ENCODE data around the gene ZFHX3. TPM values are rescaled to one million over a fixed set of nuclear protein-coding genes. Genes with fewer than 3 reads are reported as not detected.

ZFHX3 gene
- total RNA-seq, 1 experiment from 2014 or later = 1.5 TPM

DNA sequence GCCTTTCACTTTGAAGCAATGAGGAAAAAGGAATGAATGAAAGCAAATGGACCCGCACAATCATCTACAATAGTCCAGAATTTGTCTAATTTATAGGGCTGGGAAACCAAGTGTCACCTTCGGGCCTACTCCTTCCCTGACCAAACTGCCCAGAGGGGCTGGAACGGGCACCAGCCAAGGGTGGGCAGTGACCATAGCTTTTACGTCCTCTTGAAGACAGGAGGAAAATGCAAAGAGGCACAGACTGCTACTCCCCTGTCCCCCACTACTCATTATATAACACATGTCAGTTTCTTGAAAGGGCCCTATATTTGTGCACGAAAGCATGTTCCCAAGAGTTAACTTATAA lies 122.3 kb downstream of the ZFHX3 start:
- H3K9me3 ChIP-seq (ENCODE audit: control insufficient read depth, low read depth, low read length) = no peaks in the 10 kb centered on the region
- no CpG with 5 or more reads among the region's 5 CpGs for WGBS (ENCODE audit: extremely low coverage, insufficient read length, low lambda C conversion rate)
- no peak overlapping the region for H3T11ph ChIP-seq (ENCODE audit: low read length)
- peaks cover 2% of the 10 kb centered on the region for H3K27me3 Mint-ChIP-seq (ENCODE audit: low read depth)
- no peak overlapping the region for H3K9ac ChIP-seq (ENCODE audit: extremely low read depth, insufficient read length, low read length)
- no peaks in the 10 kb centered on the region for H3K9me3 Mint-ChIP-seq
- no peak overlapping the region for H2BK5ac ChIP-seq (ENCODE audit: insufficient read length, low read length)
- H2BK12ac ChIP-seq (ENCODE audit: insufficient read length, low read depth, low read length) = no peak overlapping the region
- no peaks in the 10 kb centered on the region for H4K20me1 ChIP-seq (ENCODE audit: control insufficient read depth, insufficient read depth, insufficient read length)
- H3K27ac ChIP-seq (ENCODE audit: insufficient read length, low read depth, low read length) = no peak overlapping the region
- H3K4me1 Mint-ChIP-seq = peaks cover 0 to 10% of the 10 kb centered on the region in 2 experiments
- no peaks in the 10 kb centered on the region for H3K4me1 ChIP-seq (ENCODE audit: insufficient read depth, low read length)
- H2BK20ac ChIP-seq (ENCODE audit: low read depth, low read length, poor library complexity, severe bottlenecking) = no peak overlapping the region
- no peak overlapping the region for H3K56ac ChIP-seq (ENCODE audit: insufficient read length, low read depth, low read length)
- no peak overlapping the region for H2BK15ac ChIP-seq (ENCODE audit: low read depth, low read length)
- H3K4me2 ChIP-seq (ENCODE audit: insufficient read depth, insufficient read length, low read length) = no peak overlapping the region
- no peak overlapping the region for H4K8ac ChIP-seq (replicated peaks; ENCODE audit: insufficient read length, low read depth, low read length)
- no peak overlapping the region for H3K18ac ChIP-seq (ENCODE audit: insufficient read length, low read depth, low read length)
- no peak overlapping the region for H2AFZ ChIP-seq (ENCODE audit: low read length)
- H3K14ac ChIP-seq (ENCODE audit: insufficient read depth, low read length) = no peak overlapping the region
- no peak overlapping the region for H2BK120ac ChIP-seq (ENCODE audit: low read depth, low read length, poor library complexity, severe bottlenecking)
- no peak for DNase-seq
- H3K79me1 ChIP-seq (ENCODE audit: insufficient read depth, low read depth, low read length, poor library complexity, severe bottlenecking) = no peaks in the 10 kb centered on the region
- no peak overlapping the region for H3K4me3 Mint-ChIP-seq
- no peak overlapping the region for H3K23ac ChIP-seq (ENCODE audit: insufficient read length, low read depth, low read length)
- no peak overlapping the region for H3K27ac Mint-ChIP-seq
- H3K79me2 ChIP-seq (ENCODE audit: insufficient read depth, low read length) = no peaks in the 10 kb centered on the region
- H4K5ac ChIP-seq (ENCODE audit: insufficient read length, low read depth, low read length) = no peak overlapping the region
- H2AK5ac ChIP-seq (ENCODE audit: insufficient read length, low read length) = no peak overlapping the region
- H3K27me3 ChIP-seq (ENCODE audit: insufficient read depth, low read length) = no peaks in the 10 kb centered on the region
- H3K23me2 ChIP-seq (ENCODE audit: insufficient read length, low read depth, low read length, poor library complexity, severe bottlenecking) = no peaks in the 10 kb centered on the region
- no peaks in the 10 kb centered on the region for H3K36me3 Mint-ChIP-seq (ENCODE audit: insufficient read depth in 1 of 3, low read depth in 3 of 3)
- H4K91ac ChIP-seq (ENCODE audit: insufficient read length, low read depth, low read length) = no peak overlapping the region
- no peak overlapping the region for H3K4ac ChIP-seq (ENCODE audit: low read depth, low read length)
- TF ChIP-seq, protein P1, sequence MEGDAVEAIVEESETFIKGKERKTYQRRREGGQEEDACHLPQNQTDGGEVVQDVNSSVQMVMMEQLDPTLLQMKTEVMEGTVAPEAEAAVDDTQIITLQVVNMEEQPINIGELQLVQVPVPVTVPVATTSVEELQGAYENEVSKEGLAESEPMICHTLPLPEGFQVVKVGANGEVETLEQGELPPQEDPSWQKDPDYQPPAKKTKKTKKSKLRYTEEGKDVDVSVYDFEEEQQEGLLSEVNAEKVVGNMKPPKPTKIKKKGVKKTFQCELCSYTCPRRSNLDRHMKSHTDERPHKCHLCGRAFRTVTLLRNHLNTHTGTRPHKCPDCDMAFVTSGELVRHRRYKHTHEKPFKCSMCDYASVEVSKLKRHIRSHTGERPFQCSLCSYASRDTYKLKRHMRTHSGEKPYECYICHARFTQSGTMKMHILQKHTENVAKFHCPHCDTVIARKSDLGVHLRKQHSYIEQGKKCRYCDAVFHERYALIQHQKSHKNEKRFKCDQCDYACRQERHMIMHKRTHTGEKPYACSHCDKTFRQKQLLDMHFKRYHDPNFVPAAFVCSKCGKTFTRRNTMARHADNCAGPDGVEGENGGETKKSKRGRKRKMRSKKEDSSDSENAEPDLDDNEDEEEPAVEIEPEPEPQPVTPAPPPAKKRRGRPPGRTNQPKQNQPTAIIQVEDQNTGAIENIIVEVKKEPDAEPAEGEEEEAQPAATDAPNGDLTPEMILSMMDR (conservative IDR thresholded peaks at IDR 0.05) = no peak

Measured in H9 (cell line).